Measurements from ENCODE around the gene TIMM23B. TPM values are rescaled to one million over a fixed set of nuclear protein-coding genes. Genes with fewer than 3 reads are reported as not detected.
A peak's percentile ranks its signal among the peaks of the same experiment; 100 is the strongest.
"Not testable (repeated sequence)": the region's sequence is repeated elsewhere in the genome, so short reads cannot be mapped to it uniquely, and the experiment has no call there.

Gene TIMM23B
- total RNA-seq, 4 donors from 2014 or later, result 0.29 to 29.9 (median 23.5) TPM

DNA sequence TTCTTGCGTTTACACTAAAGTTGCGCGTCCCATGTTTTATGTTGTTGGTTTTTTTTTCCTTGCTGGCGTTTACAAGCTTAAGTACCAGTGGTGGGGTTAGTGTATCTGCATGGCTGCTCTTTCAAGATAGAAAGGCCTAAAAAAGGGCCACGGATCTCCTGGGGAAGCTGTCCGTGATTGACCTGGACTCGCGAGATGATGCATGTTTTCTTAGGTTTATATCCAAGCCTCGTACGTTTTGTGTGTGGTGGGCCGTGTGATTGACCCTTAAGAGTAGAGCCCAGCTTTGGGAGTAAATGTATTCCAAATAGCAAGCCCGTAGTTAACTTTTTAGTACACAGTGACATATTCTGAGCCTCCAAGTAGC lies 469 bp downstream of the TIMM23B start:
- H3K4me1 ChIP-seq; H3K27me3 ChIP-seq; DNase-seq; intact Hi-C loops (cut with DNase I; ENCODE audit: low total_unique reads); H3K36me3 ChIP-seq; H3K9me3 ChIP-seq: not testable (repeated sequence)
- Histone ChIP-seq H3K4me3 (peak overlapping the region; percentile 75 to 94), H3K27ac (peak overlapping the region; percentile 49 to 58)

DNA sequence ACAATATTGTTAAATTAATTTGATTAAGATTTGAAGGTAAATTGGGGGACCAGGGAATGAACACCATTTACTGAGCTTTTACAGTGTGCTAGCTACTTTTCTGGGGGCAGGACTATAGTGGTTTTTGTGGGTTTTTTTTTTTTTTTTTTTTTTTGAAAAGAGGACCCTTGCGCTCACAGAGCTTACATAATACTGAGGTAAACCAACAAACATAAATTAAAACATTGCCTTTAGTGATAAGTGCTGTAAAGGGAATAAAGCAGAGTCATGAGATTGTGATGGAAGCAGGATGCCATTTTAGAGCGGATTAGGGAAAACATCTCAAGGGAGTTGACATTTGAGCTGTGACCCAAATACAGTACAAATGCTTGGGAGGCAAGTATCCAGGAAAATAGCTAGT lies 1.8 kb downstream of the TIMM23B start:
- H3K27me3 ChIP-seq; intact Hi-C loops (cut with DNase I; ENCODE audit: low total_unique reads); H3K4me1 ChIP-seq; H3K4me3 ChIP-seq; H3K9me3 ChIP-seq; H3K36me3 ChIP-seq; DNase-seq; H3K27ac ChIP-seq: not testable (repeated sequence)

DNA sequence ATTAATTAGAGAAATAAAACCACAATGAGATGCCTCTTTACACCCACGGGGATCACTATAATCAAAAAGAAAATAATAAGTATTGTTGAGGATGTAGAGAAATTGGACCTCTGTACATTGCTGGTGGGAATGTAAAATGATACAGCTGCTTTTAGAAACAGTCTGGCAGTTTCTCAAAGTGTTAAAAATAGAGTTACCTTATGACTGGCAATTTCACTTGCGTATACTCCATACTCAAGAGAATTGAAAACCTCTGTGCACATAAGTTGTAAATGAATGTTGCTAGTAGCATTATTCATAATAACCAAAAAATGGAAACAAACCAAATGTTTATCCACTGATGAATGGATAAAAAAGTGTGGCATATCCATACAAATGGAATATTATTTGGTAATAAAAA lies 6.3 kb downstream of the TIMM23B start:
- H3K4me1 ChIP-seq; DNase-seq; H3K27ac ChIP-seq; H3K4me3 ChIP-seq; H3K27me3 ChIP-seq; intact Hi-C loops (cut with DNase I; ENCODE audit: low total_unique reads); H3K9me3 ChIP-seq; H3K36me3 ChIP-seq: not testable (repeated sequence)

DNA sequence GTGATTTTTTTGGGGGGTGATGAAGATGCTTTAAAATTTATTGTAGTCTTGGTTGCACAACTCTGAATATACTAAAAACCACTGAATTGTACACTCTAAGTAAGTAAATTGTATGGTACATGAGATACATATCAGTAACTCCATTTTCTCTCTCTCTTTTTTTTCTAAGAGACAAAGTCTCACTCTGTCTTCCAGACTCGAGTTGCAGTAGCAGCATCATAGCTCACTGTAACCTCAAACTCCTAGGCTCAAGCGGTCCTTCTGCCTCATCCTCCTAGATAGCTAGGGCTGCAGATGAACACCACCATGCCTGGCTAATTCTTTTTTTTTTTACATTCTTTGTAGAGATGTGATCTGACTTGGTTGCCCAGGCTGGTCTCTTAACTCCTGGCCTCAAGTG lies 6.9 kb downstream of the TIMM23B start:
- H3K4me1 ChIP-seq; H3K27me3 ChIP-seq; H3K4me3 ChIP-seq; DNase-seq; H3K27ac ChIP-seq; H3K9me3 ChIP-seq; H3K36me3 ChIP-seq; intact Hi-C loops (cut with DNase I; ENCODE audit: low total_unique reads): not testable (repeated sequence)

DNA sequence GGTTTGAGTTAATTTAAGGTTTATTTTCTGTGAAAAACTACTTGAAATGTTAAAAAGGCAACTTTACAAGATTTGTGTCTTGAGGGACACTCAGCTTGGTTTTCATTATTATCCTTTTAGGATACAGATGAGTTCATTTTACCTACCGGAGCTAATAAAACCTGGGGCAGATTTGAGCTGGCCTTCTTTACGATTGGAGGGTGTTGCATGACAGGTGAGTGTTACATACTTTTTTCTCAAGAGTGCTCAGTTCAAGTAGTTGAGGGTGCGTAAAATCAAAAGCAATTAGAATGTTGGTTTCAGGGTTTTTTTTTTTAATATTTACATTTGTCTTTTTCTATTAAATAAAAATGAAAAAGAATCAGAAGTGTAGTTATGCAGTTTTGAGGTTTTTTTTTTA lies 10.2 kb downstream of the TIMM23B start:
- H3K4me1 ChIP-seq; DNase-seq; H3K4me3 ChIP-seq; H3K27me3 ChIP-seq; intact Hi-C loops (cut with DNase I; ENCODE audit: low total_unique reads); H3K27ac ChIP-seq; H3K36me3 ChIP-seq; H3K9me3 ChIP-seq: not testable (repeated sequence)

DNA sequence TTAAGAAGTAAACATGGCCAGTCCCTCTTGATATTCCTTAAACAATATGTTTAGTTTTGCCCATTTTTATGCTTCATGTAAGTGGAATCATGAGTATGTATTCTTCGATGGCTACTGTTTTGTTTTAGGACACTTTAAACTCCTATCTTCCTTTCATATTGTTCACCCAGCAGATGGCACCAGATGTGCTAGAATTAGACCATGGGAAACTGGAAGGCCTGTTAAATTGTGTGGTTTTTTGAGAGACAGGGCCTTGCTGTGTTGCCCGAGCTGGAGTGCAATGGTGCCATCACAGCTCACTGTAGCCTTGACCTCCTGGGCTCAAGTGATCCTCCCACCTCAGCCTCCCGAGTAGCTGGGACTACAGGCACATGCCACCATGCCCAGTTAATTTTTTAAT lies 11.3 kb downstream of the TIMM23B start:
- H3K36me3 ChIP-seq; H3K4me1 ChIP-seq; H3K27me3 ChIP-seq; H3K9me3 ChIP-seq; H3K27ac ChIP-seq; DNase-seq; intact Hi-C loops (cut with DNase I; ENCODE audit: low total_unique reads); H3K4me3 ChIP-seq: not testable (repeated sequence)

DNA sequence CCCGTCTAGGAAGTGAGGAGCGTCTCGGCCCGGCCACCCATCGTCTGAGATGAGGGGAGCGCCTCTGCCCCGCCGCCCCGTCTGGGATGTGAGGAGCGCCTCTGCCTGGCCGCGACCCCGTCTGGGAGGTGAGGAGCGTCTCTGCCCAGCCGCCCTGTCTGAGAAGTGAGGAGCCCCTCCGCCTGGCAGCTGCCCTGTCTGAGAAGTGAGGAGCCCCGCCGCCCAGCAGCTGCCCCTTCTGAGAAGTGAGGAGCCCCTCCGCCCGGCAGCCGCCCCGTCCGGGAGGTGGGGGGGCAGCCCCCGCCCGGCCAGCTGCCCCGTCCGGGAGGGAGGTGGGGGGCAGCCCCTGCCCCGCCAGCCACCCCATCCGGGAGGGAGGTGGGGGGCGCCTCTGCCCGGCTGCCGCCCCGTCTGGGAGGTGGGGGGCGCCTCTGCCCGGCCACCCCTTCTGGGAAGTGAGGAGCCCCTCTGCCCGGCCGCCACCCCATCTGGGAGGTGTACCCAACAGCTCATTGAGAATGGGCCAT lies 28.5 kb downstream of the TIMM23B start:
- intact Hi-C loops (cut with DNase I; ENCODE audit: low total_unique reads); DNase-seq; H3K36me3 ChIP-seq; H3K27me3 ChIP-seq; H3K4me1 ChIP-seq; H3K4me3 ChIP-seq; H3K27ac ChIP-seq; H3K9me3 ChIP-seq: not testable (repeated sequence)

DNA sequence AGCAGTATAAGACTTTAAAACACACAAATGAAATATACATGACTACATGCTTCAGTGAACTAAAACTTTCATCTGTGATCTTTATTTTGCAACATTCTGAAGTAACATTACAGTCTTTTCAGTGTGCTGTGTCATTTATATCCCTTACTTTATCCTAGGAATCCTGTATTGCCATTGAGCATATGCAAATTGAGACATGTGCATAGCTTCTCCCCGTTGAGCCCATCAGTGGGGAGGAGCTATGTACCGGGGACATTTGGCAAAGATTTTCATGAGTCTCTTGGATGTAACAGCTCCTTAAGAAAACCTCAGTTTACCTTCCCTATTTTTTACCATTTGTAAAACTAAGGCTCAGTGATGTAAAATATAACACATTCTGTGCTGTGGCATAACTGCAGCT lies 29.6 kb downstream of the TIMM23B start:
- H3K4me1 ChIP-seq; H3K9me3 ChIP-seq; DNase-seq; H3K4me3 ChIP-seq; H3K36me3 ChIP-seq; H3K27me3 ChIP-seq; intact Hi-C loops (cut with DNase I; ENCODE audit: low total_unique reads); H3K27ac ChIP-seq: not testable (repeated sequence)

DNA sequence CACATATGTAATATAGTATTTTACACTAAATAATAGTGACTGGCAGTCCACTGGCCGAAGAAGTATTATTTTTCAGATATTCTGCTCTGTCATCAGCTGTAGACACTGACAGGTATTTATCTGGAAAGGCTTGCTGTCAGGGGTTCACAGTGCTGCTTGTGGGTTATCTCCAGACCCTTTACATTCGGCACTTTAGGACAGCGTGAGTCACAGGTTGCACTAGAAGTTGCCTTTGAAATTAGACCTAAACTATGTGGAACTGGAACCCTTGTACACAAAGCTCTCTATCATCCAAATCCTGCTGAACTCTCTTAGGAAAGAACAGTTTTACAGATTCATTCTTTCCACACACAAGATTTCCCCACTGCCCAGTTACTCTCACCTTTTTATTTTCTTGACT lies 30.2 kb downstream of the TIMM23B start:
- H3K9me3 ChIP-seq; intact Hi-C loops (cut with DNase I; ENCODE audit: low total_unique reads): not testable (repeated sequence)

GRCh38 chr10:49977756-49978155 lies 35.9 kb downstream of the TIMM23B start:
- DNase-seq; H3K4me1 ChIP-seq; H3K36me3 ChIP-seq; H3K27me3 ChIP-seq; H3K4me3 ChIP-seq; H3K9me3 ChIP-seq; H3K27ac ChIP-seq; intact Hi-C loops (cut with DNase I; ENCODE audit: low total_unique reads): not testable (repeated sequence)

More for the DNA sequence above, 30.2 kb downstream of the TIMM23B start:
- H3K27ac ChIP-seq, H3K4me3 ChIP-seq, H3K27me3 ChIP-seq, H3K36me3 ChIP-seq, DNase-seq, H3K4me1 ChIP-seq: not testable (repeated sequence)

GRCh38 chr10:49987207-49987606 lies 45.4 kb downstream of the TIMM23B start:
- intact Hi-C loops (cut with DNase I; ENCODE audit: low total_unique reads); H3K9me3 ChIP-seq; H3K27me3 ChIP-seq: not testable (repeated sequence)

GRCh38 chr10:49988376-49988775 lies 46.5 kb downstream of the TIMM23B start, which contains the start of gene AGAP6:
TSS of gene AGAP6 (plus strand) at chr10:49988406. CDS start at chr10:49988716, 310 bp downstream.
- H3K27ac ChIP-seq; DNase-seq; H3K27me3 ChIP-seq; H3K36me3 ChIP-seq; H3K9me3 ChIP-seq; H3K4me3 ChIP-seq; H3K4me1 ChIP-seq; intact Hi-C loops (cut with DNase I; ENCODE audit: low total_unique reads): not testable (repeated sequence)

More at GRCh38 chr10:49987207-49987606, 45.4 kb downstream of the TIMM23B start:
- not testable (repeated sequence) for H3K36me3 ChIP-seq, H3K4me1 ChIP-seq, H3K27ac ChIP-seq, H3K4me3 ChIP-seq, DNase-seq

GRCh38 chr10:49995321-49995720 lies 53.5 kb downstream of the TIMM23B start:
- H3K27me3 ChIP-seq; H3K4me1 ChIP-seq; H3K4me3 ChIP-seq; H3K27ac ChIP-seq; H3K9me3 ChIP-seq; DNase-seq; intact Hi-C loops (cut with DNase I; ENCODE audit: low total_unique reads); H3K36me3 ChIP-seq: not testable (repeated sequence)

DNA sequence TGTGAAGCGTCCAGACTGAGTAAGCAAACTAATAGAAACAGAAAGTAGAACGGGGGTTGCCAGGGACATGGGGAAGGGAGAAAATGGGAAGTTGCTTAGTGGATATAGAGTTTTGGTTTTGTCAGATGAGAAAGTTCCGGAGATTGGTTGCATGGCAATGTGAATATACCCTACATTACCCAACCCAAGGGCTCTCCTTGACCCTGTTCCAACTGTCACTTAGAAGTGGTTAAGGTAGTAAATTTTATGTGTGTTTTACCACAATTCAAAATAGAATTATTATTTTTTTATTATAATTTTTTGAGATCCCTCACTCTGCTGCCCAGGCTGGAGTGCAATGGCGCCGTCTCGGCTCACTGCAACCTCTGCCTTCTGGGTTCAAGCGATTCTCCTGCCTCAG lies 72.2 kb downstream of the TIMM23B start:
- H3K4me3 ChIP-seq; H3K27ac ChIP-seq; H3K4me1 ChIP-seq; intact Hi-C loops (cut with DNase I; ENCODE audit: low total_unique reads); H3K9me3 ChIP-seq; H3K36me3 ChIP-seq; H3K27me3 ChIP-seq; DNase-seq: not testable (repeated sequence)
